ENCODE results near the gene CAV2.

GRCh38 chr7:116525913-116526861 is 26.6 kb downstream of the CAV2 start:
- 0 out of 2 replicates have a peak, but pooled peaks have one; percentile 51 for TF ChIP-seq EZH2phosphoT487 (IDR thresholded peaks at IDR 0.05; ENCODE audit: borderline replicate concordance, low read depth, low read length)
- peak; percentile 70 for TF ChIP-seq CTCF (conservative IDR thresholded peaks at IDR 0.05; ENCODE audit: low read length)
